Endodermal cell (in vitro differentiated cells): ENCODE data around the gene NOS3. TPM values are rescaled to one million over a fixed set of nuclear protein-coding genes. Genes with fewer than 3 reads are reported as not detected.

Experiments used
- DNase-seq: peaks from one replicate; pipeline ENCODE4 v3.0.0-alpha.2; 2017
- H3K27ac ChIP-seq: 2 replicates; pipeline ENCODE4 v1.5.1; 2013; ENCODE audit warnings: mild to moderate bottlenecking, low read depth, low read length, moderate library complexity
- H3K27me3 ChIP-seq: 2 replicates; pipeline ENCODE4 v1.6.1; 2013; ENCODE audit warnings: mild to moderate bottlenecking, low read length, moderate library complexity; ENCODE audit not compliant: insufficient read depth, control insufficient read depth, poor library complexity, severe bottlenecking
- H3K36me3 ChIP-seq: 2 replicates; pipeline ENCODE4 v1.7.0; 2013; ENCODE audit warnings: mild to moderate bottlenecking, low read length, moderate library complexity; ENCODE audit not compliant: control insufficient read depth, insufficient read depth
- H3K4me1 ChIP-seq: one replicate; pipeline ENCODE4 v1.7.0; 2013; ENCODE audit warnings: low read length; ENCODE audit not compliant: control insufficient read depth, insufficient read depth
- H3K4me3 ChIP-seq: 2 replicates; pipeline ENCODE4 v1.5.1; 2013; ENCODE audit warnings: mild to moderate bottlenecking, low read length, moderate library complexity
- H3K9ac ChIP-seq: 2 replicates; pipeline ENCODE4 v1.6.1; 2013; ENCODE audit warnings: mild to moderate bottlenecking, low read length, moderate library complexity; ENCODE audit not compliant: poor library complexity, severe bottlenecking; ENCODE audit errors: extremely low read depth
- H3K9me3 ChIP-seq: 2 replicates; pipeline ENCODE4 v1.6.1; 2013; ENCODE audit warnings: mild to moderate bottlenecking, low read length, moderate library complexity; ENCODE audit not compliant: control insufficient read depth
- H3K27ac Mint-ChIP-seq: 2 replicates; pipeline ENCODE4 v1.8.0; 2020; ENCODE audit warnings: mixed read lengths
- H3K27me3 Mint-ChIP-seq: 2 replicates; pipeline ENCODE4 v1.8.0; 2021; ENCODE audit warnings: mild to moderate bottlenecking, mixed read lengths; ENCODE audit not compliant: insufficient read depth
- H3K36me3 Mint-ChIP-seq: 2 replicates; pipeline ENCODE4 v1.8.0; 2020; ENCODE audit warnings: low read depth, mixed read lengths
- H3K4me1 Mint-ChIP-seq: 2 replicates; pipeline ENCODE4 v1.8.0; 2020; ENCODE audit warnings: mixed read lengths
- H3K4me3 Mint-ChIP-seq: 2 replicates; pipeline ENCODE4 v1.8.0; 2020; ENCODE audit warnings: mild to moderate bottlenecking, moderate library complexity, mixed read lengths
- H3K9me3 Mint-ChIP-seq: 2 replicates; pipeline ENCODE4 v1.8.0; 2020; ENCODE audit warnings: mild to moderate bottlenecking, mixed read lengths
- CTCF ChIP-seq: fragments of 200-600 bp; sonication (generic); conservative IDR thresholded peaks from 2 replicates; pipeline ENCODE4 v1.5.0; 2021; ENCODE audit warnings: antibody characterized with exemption, mild to moderate bottlenecking
- WGBS, 2 experiments: methylation state at CpG; one replicate each; pipeline versions ENCODE4 v1.1.5 to v1.1.7; 2013; ENCODE audit warnings: missing lambda C conversion rate in 2 of 2, mixed read lengths in 1 of 2; ENCODE audit not compliant: insufficient coverage in 1 of 2, insufficient read length in 1 of 2; 5-methylcytosine and 5-hydroxymethylcytosine counted together
- total RNA-seq, 2 donors: library from RNA; stranded (reverse); fragmentation: NEBNext Ultra II Directional in 1 of 2; extraction: Animal tissue kit (Norgen Biotek cat#: 25700) in 1 of 2; gene quantifications; 2 replicates in 1 of 2; 3 replicates in 1 of 2; pipeline ENCODE4 v1.2.1, GENCODE V29; 2021

Gene NOS3
- total RNA-seq, 2 donors from 2014 or later = 2.3 to 9.1 TPM

- peaks cover 8% of the 10 kb centered on the region for H3K36me3 Mint-ChIP-seq
- peak; percentile 58 for DNase-seq
- Histone ChIP-seq H3K4me1 (no peaks in the 10 kb centered on the region), H3K4me3 (no peak overlapping the region), H3K27me3 (no peaks in the 10 kb centered on the region), H3K27ac (no peak overlapping the region), H3K36me3 (peaks cover 10% of the 10 kb centered on the region), H3K9me3 (no peaks in the 10 kb centered on the region), H3K9ac (no peak overlapping the region)
- peak; percentile 55 for TF ChIP-seq CTCF
- no peaks in the 10 kb centered on the region for H3K27me3 Mint-ChIP-seq
- peaks cover 5% of the 10 kb centered on the region for H3K4me1 Mint-ChIP-seq
- no peaks in the 10 kb centered on the region for H3K9me3 Mint-ChIP-seq
- 90 to 91% methylated on average over 7 to 17 of the region's 17 CpGs for WGBS, 2 experiments
- H3K27ac Mint-ChIP-seq = no peak overlapping the region
- H3K4me3 Mint-ChIP-seq = no peak overlapping the region
Measured at GRCh38 chr7:151032936-151033863, 42.4 kb downstream of the NOS3 start.

- no peaks in the 10 kb centered on the region for H3K9me3 Mint-ChIP-seq
- no peaks in the 10 kb centered on the region for H3K4me1 ChIP-seq
- no peak overlapping the region for H3K4me3 ChIP-seq
- H3K9ac ChIP-seq = no peak overlapping the region
- no peaks in the 10 kb centered on the region for H3K27me3 ChIP-seq
- H3K27me3 Mint-ChIP-seq = no peaks in the 10 kb centered on the region
- 93 to 95% methylated on average over 3 to 5 of the region's 5 CpGs for WGBS, 2 experiments
- H3K4me1 Mint-ChIP-seq = peaks cover 3% of the 10 kb centered on the region
- no peak for DNase-seq
- no peak for TF ChIP-seq CTCF
- no peak overlapping the region for H3K4me3 Mint-ChIP-seq
- peaks cover 10% of the 10 kb centered on the region for H3K36me3 ChIP-seq
- no peak overlapping the region for H3K27ac ChIP-seq
- no peaks in the 10 kb centered on the region for H3K9me3 ChIP-seq
- peaks cover 8% of the 10 kb centered on the region for H3K36me3 Mint-ChIP-seq
- no peak overlapping the region for H3K27ac Mint-ChIP-seq
Measured at GRCh38 chr7:151033864-151034249, 43.0 kb downstream of the NOS3 start.

GRCh38 chr7:151034312-151035025 is 43.7 kb downstream of the NOS3 start:
- Mint-ChIP-seq H3K36me3 (peaks cover 8% of the 10 kb centered on the region), H3K9me3 (no peaks in the 10 kb centered on the region), H3K4me3 (no peak overlapping the region), H3K27ac (no peak overlapping the region), H3K4me1 (peaks cover 3% of the 10 kb centered on the region), H3K27me3 (no peaks in the 10 kb centered on the region)
- no peak overlapping the region for H3K9ac ChIP-seq
- no peaks in the 10 kb centered on the region for H3K9me3 ChIP-seq
- H3K27ac ChIP-seq = no peak overlapping the region
- 95 to 97% methylated on average over 19 to 21 of the region's 21 CpGs for WGBS, 2 experiments
- DNase-seq = no peak
- H3K27me3 ChIP-seq = no peaks in the 10 kb centered on the region
- peaks cover 10% of the 10 kb centered on the region for H3K36me3 ChIP-seq
- no peak overlapping the region for H3K4me3 ChIP-seq
- peaks cover 4% of the 10 kb centered on the region for H3K4me1 ChIP-seq
- no peak for TF ChIP-seq CTCF
